ENCODE data around the gene ARHGAP42. TPM values are rescaled to one million over a fixed set of nuclear protein-coding genes. Genes with fewer than 3 reads are reported as not detected.
A peak's percentile ranks its signal among the peaks of the same experiment; 100 is the strongest.

The ARHGAP42 gene
- total and polyA plus RNA-seq, 2 of the 4 experiments (the other 2 are of a cell fraction) = 2.9 to 7.3 TPM

DNA sequence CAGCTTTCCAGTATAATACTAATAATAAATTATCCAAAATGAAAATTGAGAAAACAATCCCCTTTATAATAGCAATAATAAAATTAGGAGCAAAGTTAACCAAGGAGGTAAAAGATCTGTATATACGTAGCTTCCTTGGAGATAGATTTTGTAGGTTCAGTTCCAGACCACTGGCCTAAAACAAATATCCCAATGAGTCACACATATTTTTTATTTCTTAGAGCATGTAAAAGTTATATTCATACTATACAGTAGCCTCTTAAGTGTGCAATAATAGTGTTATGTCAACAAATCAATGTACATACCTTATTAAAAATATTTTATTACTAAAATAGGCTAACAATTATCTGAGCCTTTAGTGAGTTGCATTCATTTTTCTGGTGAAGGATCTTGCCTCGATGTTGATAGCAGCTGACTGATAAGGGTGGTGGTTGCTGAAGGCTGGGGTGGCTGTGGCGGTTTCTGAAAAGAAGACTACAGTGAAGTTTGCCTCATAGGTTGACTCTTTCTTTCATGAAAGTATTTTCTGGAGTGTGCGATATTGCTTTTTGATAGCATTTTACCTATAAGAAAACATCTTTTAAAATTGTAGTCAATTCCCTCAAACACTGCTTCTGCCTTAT, 178.5 kb downstream of the ARHGAP42 start:
- Histone ChIP-seq H3K23ac (ENCODE audit: low read depth, low read length) (no peak overlapping the region), H3K9me1 (ENCODE audit: insufficient read depth, low read length) (no peaks in the 10 kb centered on the region), H3K56ac (ENCODE audit: extremely low read depth, insufficient read depth, low read length) (no peak overlapping the region), H3K9me3 (ENCODE audit: control insufficient read depth, insufficient read depth, low read length) (no peaks in the 10 kb centered on the region), H3K27ac (ENCODE audit: insufficient read depth, low read length) (no peak overlapping the region), H4K5ac (ENCODE audit: low read depth, low read length) (no peak overlapping the region), H2BK20ac (ENCODE audit: low read depth, low read length) (no peak overlapping the region), H2AK9ac (replicated peaks; ENCODE audit: low read depth, low read length, poor library complexity) (no peak overlapping the region), H3K4me2 (ENCODE audit: low read depth, low read length) (no peak overlapping the region), H2AFZ (replicated peaks; ENCODE audit: low read length, poor library complexity) (no peak overlapping the region), H4K20me1 (ENCODE audit: insufficient read depth, low read length) (no peaks in the 10 kb centered on the region), H2BK15ac (ENCODE audit: low read depth, low read length) (no peak overlapping the region), H2BK5ac (ENCODE audit: low read depth, low read length, poor library complexity, severe bottlenecking) (no peak overlapping the region), H2BK120ac (ENCODE audit: low read depth, low read length) (no peak overlapping the region), H3K14ac (replicated peaks; ENCODE audit: low read depth, low read length) (no peak overlapping the region), H3K79me1 (ENCODE audit: low read depth in 1 of 2, low read length in 2 of 2) (peaks cover 0 to 7% of the 10 kb centered on the region in 2 experiments; a peak in 1 of 4 replicates), H3K27me3 (ENCODE audit: control insufficient read depth, insufficient read depth, low read length) (no peaks in the 10 kb centered on the region), H3K9ac (ENCODE audit: low read depth, low read length) (no peak overlapping the region), H3K18ac (ENCODE audit: low read depth, low read length) (no peak overlapping the region), H4K91ac (ENCODE audit: insufficient read depth, low read depth, low read length) (no peak overlapping the region), H3K4ac (ENCODE audit: low read depth, low read length) (no peak overlapping the region), H3K36me3 (ENCODE audit: control insufficient read depth, insufficient read depth, low read length) (no peaks in the 10 kb centered on the region), H3K4me1 (ENCODE audit: control insufficient read depth, insufficient read depth, low read length) (peaks cover 5% of the 10 kb centered on the region; the same call in 1 of the 2 replicates), H4K8ac (ENCODE audit: low read depth in 2 of 2, low read length in 2 of 2) (no peak overlapping the region), H3K4me3 (ENCODE audit: insufficient read depth, low read depth, low read length) (no peak overlapping the region), H2AK5ac (ENCODE audit: low read depth, low read length) (no peak overlapping the region)
- intact Hi-C loops (cut with micrococcal nuclease) = no loop called here
- in situ Hi-C loops (cut with MboI; ENCODE audit: low sequenced_read_pairs) = no loop called here
- ChIA-PET POLR2A (ENCODE audit: unreplicated experiment) (no interaction called here), CTCF (interaction anchor here (0.5 kb wide), 1 partner anchor 56 kb away, joined by 4 read pairs; no protein-coding TSS in a partner anchor)
- peak; percentile 30 for DNase-seq
- TF ChIP-seq CEBPB (IDR thresholded peaks at IDR 0.05; ENCODE audit: low read depth, low read length) = no peak
- BruUV-seq (replicated peaks) = no TSS peak
- ATAC-seq (ENCODE audit: low read depth) = no peak
- no CpG with 5 or more reads among the region's 4 CpGs for WGBS, 2 experiments (ENCODE audit: extremely low coverage in 2 of 2, insufficient read length in 1 of 2)
- dilution Hi-C loops (cut with HindIII; ENCODE audit: low sequenced_read_pairs, unreplicated experiment) = no loop called here

Measured in IMR-90 (cell line).